Activated CD8-positive, alpha-beta memory T cell treated with anti-CD3 and anti-CD28 coated beads for 48 hours (primary cell): ENCODE measurements around the gene GPR143.
"Not testable (repeated sequence)": the region's sequence is repeated elsewhere in the genome, so short reads cannot be mapped to it uniquely, and the experiment has no call there.

Experiments used
- DNase-seq, 3 experiments: peaks; one replicate each; pipeline ENCODE4 v3.0.0-alpha.2; 2020; ENCODE audit warnings: low read depth in 2 of 3, low spot score in 2 of 3

The GPR143 gene

DNA sequence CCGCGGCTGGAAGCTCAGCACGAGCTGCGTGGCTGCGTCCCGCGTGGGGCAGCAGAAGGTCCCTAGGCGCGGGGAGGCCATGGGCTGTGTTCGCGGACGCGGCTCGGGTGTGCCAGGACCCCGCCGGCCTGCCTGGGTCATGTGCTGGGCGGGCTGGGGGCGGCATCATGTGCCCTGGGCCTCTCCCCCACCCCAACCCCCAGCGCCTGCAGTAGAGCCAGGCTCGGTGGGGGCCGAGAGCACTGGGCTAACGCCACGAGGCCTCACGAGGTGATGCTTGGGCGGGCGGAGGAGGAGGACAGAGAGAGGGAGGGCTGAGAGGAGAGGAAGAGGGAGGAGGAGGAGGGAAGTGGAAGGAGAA lies at the start of gene GPR143:
TSS of gene GPR143 (minus strand) at position 111 of the 361 bp plus-strand sequence. CDS start at position 81, 30 bp downstream.
- DNase-seq = no peak

DNA sequence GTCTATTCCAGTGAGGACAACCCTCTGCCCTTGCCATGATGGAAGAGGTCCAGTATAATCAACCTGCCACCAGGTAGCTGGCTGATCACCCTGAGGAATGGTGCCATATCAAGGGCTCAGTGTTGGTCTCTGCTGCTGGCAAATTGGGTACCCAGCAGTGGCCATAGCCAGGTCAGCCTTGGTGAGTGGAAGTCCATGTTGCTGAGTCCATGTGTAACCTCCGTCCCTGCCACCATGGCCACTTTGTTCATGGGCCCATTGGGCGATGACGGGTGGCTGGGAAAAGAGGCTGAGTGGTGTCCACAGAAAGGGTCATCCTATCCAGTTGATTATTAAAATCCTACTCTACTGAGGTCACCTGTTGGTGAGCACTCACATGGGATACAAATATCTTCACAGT lies 45.4 kb upstream of the GPR143 start:
- DNase-seq = not testable (repeated sequence)

DNA sequence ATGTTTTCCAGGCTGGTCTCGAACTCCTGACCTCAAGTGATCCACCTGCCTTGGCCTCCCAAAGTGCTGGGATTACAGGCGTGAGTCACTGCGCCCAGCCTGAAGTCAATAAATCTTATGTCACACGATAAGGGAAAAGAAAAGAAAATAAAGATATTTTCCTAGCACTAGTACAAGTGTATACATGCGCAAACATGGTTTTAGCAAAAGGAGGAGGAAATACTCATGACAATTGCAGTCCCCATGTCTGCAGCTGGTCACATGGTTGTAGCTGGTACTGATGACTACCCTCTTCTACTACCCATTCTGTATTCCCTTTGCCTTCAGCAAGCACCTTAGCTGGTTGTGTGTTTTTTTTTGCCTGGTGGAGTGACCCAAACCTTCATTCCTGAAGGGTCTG lies 44.2 kb upstream of the GPR143 start:
- not testable (repeated sequence) for DNase-seq

DNA sequence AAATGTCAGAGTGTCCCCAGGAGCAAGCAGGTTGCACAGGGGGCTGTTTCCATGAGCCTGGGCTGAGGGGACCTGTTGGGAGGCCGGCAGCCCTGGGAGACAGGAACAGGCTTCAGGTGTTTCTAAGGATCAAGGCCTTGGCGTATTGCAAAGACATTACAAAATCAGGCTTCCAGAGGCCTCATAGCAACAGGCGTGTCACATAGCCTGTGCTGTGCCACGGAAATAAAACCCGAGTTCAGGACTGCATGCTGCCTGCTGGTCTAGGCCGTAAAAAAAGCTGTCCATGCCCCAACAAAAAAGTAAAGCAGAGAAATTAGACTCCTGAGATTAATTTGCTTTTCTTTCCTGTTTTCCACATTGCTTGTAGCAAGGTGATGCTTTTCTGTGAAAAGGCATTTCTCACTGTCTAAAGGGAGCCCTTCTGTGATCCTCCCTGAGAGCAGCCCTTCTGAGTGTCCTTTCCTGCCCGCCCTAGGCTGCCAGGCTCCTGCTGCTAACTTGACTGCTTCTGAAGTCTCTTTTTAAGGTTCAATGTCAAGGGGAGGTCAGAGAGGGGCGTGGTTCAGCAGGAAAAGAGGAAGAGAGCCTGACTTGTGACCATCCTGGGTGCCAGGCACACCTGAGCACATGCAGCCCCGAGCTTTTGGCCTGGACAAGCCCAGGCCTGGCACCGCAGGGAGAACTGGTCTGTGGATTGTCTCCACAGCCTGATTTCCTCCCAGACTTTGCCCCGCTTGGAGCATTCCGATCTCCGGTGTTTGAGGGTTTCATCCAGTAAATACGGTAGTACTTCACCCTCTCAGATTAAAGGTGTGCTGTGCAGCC lies 41.9 kb upstream of the GPR143 start:
- DNase-seq = no peak

DNA sequence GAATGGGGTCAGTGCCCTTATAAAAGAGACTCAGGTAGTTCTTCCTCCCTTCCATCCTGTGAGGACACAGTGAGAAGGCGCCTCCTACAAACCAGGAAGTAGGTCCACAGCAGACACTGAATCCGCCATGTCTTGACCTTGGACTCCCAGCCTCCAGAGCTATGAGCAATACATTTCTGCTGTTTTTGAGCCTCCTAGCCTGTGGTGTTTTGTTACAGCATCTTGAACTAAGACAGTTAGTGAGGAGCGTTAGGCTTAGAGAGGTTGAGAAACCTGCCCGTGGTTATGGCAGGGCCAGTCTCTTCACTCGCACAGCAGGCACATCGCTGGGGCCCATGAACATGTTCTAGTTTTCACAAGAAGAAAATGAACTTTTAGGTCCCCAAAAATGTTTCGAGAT lies 40.3 kb upstream of the GPR143 start:
- no peak for DNase-seq

DNA sequence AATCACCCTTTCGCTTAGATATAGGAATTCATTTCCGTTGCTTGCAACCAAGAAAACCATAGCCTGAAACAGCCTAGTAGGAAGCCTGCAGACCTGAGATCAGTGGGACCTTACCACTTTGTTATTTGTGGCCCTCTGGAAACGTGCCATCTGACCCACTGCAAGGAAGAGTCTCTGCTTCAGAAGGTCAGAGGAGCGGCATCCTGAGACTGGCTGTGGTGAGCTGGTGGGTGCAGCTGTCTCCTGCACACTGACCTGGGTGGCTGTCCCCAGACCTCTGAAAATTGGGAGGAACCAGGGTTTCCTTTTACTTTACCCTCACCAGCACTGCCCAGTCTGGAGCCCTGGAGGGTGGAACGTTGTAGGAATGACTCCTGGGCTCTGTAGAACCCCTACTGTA lies 38.8 kb upstream of the GPR143 start:
- no peak for DNase-seq

DNA sequence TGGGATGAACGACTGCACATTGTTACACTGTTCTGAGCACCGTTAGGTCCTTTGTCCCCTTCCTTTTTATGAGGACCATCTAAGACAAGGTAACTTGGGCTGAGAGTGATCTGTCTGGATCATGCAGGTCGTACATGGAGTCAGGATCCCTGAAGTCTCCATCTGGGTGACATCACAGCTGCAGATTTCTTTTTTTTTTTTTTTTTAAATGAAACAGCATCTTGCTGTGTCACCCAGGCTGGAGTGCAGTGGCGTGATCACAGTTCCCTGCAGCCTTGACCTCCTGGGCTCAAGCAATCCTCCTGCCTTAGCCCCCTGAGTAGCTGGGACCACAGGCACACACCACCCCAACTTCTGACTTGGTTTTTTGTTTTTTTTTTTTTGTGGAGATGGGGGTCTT lies 37.1 kb upstream of the GPR143 start:
- DNase-seq = no peak

DNA sequence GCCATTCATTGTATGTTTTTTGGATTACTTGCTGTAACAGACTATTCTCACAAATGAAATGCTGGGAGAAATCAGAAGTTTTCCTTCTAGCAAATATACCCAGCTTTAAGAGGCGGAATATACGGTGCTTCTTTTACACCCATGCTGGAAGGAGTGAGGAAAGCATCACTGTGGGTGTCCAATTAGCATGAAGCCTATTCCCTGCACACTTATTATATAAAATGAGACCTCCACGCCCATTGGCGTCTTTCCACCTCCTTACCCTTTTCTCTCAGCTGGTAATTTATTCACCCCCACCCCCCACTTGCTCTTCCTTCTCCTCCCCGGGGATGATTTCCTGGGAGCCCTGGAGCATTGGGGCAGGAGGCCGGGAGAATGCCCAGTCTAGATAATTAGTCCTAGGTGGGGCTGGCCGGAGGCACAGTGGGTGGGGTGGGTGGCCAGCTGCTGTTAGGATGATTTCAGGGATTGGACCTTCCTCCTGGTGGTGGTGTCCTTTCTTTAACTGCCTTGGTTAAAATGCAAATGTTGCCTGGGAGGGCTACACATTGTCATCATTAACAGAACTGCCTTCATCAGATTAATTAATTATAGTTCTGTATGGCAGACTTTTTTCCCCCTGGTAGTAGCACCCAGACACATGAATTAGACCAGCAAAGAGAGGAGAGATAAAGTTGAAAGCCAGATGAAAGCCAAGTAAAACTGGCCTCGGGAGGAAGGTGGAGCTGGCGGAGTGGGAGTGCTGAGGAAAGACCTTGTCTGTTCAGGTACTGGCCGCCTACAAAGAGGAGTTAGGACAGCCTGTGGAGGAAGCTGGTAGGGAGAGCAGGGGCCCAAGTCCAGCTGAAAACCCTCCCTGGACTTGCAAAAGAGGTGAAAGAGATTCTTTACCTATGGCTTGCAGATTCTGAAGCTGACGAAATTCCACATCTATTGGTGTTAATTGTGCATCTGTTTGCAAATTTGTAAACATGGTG lies 32.0 kb upstream of the GPR143 start:
- DNase-seq = no peak

DNA sequence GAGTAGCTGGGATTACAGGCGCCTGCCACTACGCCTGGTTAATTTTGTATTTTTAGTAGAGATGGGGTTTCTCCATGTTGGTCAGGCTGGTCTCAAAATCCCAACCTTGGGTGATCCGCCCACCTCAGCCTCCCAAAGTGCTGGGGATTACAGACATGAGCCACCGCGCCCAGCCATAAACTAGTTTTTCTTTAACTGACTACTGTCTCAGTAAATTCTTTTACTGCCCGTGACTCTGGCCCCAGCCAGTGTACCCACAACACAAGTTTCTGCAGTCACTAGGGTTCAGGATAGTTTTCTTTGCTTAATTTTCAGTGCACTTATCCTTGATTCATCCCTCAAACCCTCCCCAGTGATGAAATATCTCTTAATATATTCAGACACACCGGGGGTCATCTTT lies 28.8 kb upstream of the GPR143 start:
- DNase-seq = no peak

DNA sequence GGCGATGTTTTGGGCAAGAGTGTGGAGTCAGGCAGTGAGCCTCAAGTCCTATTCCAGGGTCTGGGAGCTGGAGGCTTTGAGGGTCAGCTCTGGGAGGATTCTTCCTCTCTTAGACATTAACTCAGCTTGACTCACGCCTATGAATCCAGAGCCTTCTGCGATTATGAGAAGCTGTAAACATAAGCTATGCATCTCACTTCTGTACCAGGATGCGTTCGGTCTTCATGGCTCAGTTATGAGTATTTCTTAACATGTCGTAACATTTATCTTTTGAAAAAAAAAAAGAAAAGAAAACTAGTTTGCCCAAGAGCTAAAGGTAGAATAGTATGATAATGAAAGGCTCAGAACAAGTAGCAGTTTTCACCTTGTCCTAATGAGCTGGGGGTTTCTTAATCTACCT lies 25.2 kb upstream of the GPR143 start:
- no peak for DNase-seq

DNA sequence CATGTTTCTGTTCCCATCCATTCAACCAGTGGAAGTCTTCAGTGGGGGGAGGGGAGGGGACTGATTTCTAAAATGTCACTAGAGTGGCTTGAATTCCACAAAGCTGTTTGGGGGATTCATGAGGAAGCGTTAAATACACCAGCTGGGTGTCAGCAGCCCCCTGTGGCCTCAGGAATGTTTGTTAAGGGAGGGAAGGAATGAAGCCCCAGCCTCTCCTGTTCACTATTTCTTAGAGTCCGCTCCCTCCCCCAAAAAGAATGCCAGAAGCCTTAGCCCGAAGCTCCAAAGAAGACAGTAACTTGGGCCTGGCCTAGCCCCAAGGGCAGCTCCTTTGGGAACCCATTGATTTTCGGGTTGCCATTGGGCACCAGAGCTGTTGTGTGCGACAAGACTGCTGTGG lies 23.9 kb upstream of the GPR143 start:
- no peak for DNase-seq

DNA sequence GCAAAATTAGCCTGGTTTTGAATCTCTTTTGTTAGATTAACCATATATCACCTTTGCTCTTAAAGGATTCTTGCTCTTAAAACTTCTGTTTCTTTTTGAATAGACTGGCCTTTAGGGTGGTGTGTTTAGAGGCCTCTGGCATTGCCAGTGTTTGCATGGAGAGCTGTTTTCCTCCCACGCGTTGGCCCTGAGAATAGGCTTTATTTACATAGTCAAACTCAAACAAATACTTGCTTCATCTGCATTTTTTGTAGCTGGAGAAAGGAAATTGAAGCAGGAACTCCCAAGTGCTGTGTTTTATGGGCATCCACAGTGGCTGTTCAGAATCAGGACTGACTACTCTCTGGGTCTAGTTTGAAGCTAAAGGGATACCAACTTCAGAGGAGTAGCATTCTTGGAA lies 23.3 kb upstream of the GPR143 start:
- DNase-seq = no peak

DNA sequence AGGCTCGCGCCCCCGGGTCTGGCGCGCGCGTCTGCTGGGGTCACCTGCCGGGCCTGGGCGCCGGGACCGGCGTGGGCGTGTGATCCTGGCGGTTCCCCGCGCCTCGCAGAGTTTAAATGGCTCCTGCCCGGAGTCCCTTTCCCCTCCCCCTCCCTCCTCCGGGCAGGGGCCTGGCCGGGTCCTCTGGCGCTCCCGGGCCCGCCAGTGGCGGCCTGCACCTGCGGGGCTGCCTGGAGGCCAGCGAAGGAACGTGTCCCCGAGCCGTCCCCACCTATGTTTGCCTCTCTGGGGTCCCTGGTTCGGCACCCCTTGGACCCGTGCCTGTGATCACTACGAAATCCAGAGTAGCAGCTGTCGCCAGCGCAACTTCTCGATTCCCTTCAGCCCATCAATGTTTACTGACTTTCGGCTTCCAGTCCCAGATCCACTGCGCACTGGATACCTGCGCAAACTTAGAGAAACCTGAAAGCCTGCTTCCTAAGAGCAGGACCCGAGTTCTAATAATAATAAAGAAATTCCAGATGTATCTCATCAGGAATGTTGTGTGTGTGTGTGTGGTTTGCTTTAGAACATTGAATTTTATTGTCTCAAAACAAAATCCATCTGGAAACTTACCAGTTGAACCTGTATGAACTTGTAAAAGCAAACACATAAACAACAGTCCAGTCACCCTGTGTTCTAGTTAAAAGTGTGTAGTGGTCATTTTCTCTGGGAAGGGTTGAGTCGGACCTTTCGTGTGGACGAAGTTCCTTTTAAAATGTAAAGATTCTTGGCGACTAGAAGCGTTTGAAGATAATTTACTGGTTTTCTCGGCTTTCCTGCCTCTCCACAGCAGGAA lies 21.4 kb upstream of the GPR143 start:
- no peak for DNase-seq

DNA sequence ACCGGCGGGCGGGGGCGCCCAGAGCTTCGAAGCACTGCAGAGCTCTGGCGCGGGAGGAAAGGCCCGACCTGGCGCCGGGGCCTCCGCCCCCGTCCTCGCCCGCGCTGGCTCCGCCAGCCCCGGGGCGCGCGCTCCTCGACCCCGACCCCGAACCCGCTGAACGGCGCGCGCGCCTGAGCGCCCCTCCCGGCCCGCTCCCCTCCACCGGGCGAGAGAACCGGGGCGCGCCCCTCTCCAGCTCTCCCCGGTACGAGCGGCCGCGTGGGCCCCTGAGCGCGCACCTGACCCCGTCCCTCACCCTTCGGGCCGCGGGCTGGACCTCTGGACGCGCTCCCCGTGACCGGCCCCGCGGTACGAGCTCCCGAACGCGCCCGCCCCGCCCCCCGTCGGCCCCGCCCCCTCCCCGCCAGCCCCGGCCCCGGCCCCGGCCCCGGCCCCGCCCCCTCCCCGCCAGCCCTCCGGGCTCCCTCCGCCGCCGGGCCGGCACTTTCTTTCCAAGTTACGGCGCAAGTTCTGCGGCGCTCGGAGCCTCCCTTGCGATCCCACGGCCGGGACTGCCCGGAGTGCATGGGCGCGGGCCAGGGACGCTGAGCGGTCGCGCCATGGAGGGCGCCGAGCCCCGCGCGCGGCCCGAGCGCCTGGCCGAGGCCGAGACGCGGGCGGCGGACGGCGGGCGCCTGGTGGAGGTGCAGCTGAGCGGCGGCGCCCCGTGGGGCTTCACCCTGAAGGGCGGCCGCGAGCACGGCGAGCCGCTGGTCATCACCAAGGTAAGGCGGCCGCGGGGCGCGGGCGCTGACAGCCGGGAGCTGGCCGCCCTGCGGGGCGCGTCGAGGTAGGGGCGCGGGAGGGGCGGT lies 20.5 kb upstream of the GPR143 start, which contains the start of gene SHROOM2:
TSS of gene SHROOM2 (plus strand) at position 486 of the 854 bp plus-strand sequence. CDS start at position 603, 117 bp downstream.
- DNase-seq = no peak

DNA sequence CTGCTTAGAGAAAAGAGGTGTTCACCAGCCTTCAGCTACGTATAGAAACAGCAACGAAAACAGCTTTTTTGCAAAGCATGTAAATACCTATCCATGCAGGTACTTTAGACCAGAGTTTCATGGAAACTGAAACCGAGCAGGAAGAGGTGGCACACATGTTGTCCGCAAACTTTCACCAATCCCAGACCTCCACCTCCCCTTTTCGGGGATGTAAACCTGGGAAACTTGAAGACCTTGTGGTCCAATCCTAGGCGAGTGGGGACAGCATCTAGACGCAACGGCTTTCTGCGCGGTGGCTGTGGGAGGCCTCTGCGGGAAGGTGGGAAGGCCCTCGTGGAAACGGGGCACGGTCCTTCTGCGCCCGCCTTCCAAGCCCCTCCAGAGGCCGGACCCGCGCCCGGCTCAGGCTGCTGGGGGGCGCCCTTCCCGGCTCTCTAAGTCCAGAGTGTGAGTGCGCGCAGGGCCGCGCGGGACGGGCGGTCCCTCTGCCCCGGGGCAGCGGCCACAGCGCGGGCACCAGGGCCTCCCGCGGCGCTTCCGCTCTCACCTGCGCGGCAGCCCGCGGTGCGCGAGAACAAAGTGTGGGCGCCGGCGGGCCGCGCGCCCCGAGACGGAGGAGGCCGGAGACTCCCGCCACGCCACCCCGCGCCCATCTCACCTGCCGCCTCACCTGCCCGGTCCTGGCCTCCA lies 19.8 kb upstream of the GPR143 start:
- no peak for DNase-seq

DNA sequence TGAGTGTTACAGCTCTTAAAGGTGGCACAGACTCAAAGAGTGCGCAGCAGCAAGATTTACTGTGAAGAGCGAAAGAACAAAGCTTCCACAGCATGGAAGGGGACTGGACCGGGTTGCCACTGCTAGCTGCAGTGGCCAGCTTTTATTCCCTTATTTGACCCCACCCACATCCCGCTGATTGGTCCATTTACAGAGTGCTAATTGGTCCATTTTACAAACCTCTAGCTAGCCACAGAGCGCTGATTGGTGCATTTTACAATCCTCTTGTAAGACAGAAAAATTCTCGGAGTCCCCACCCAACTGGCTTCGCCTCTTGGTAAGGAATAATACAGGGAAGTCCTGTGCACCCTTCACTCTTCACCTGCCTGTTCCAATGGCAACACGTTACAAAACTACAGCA lies 18.7 kb upstream of the GPR143 start:
- DNase-seq = no peak

DNA sequence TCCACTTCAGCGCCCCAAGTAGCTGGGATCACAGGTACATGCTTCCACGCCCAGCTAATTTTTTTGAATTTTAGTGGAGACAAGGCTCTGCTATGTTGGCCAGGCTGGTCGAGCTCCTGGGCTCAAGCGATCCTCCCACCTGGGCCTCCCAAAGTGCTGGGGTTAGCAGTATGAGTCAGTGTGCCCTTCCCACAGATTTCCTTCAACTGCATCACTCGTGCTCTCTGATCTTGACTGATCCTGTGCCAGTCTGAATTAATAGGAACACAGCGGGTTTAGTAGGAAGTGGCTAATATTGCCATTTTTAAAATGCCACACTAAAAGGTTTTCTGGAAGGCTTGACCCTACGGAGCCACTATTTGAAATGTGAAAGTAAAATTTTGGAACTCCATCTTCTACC lies 16.3 kb upstream of the GPR143 start:
- no peak for DNase-seq

DNA sequence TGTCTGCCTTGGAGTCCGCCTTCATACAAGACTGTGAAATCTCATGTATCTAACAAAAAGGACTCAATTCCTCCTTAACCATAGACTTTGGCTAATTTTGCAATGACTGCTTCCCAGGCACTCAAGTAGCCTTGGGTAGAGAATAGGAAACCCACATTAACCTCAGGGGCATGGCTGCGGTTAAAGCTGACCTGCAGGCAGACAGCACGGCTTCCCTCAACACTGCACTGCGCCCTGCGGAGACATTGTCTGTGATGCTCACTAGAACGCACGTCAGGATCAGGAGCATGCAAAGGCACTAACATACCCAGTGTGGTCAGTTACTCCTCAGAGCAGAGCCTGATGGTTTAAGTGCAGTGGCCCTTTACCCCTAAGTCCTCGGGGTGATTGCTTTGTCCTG lies 10.3 kb upstream of the GPR143 start:
- DNase-seq = no peak

DNA sequence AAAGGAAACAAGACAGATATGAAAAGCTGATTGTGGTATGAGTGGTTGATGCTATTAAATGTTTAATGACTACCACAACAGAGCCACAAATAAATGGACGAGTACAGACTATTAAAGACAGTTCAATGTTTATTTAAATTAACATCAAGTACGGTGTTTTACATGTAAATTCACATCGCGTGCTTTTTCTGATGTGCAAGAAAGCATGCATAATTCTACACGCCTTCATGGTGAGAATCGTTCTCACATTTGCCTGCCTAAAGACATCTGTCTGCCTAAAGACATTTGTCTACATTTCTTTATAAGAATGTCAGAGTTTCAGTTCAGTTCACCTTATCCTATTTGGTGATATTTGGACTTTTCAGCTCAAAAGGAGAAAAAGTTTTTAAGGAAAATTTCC lies 7.3 kb upstream of the GPR143 start:
- DNase-seq = no peak

DNA sequence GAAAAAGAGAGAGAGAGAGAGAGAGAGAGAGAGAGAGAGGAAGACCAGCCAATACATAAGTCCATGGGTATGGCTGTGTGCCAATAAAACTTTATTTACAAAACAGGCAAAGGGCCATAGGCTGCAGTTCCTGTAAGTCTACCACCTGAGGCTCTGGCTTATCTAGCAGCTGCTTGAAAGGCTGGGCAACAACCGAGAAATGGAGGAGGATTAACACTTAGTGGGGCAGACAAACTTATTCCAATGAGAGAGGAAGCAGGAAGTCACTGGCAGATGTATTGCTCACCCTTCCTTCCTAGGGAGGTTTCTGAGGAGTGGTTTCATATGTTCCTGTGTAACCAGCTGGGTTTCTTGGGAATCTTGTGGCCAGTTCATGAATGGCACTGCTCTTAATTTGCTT lies 4.7 kb upstream of the GPR143 start:
- no peak for DNase-seq
